Lower leg skin (tissue), 3 donors: Measurements from ENCODE around the gene ZBED4.

Experiments used
- POLR2A ChIP-seq, 2 donors: fragments of 450-650 bp; IDR thresholded peaks; one replicate each; pipeline ENCODE4 v1.6.1; 2016 to 2017; ENCODE audit warnings: antibody characterized with exemption in 2 of 2, mild to moderate bottlenecking in 1 of 2, moderate library complexity in 1 of 2
- TF ChIP-seq, protein P1 (sequence below), 3 donors: fragments of 450-650 bp; IDR thresholded peaks; one replicate each; pipeline ENCODE4 v1.5.1; 2016; ENCODE audit warnings: antibody characterized with exemption in 3 of 3, mild to moderate bottlenecking in 3 of 3, moderate library complexity in 2 of 3

DNA sequence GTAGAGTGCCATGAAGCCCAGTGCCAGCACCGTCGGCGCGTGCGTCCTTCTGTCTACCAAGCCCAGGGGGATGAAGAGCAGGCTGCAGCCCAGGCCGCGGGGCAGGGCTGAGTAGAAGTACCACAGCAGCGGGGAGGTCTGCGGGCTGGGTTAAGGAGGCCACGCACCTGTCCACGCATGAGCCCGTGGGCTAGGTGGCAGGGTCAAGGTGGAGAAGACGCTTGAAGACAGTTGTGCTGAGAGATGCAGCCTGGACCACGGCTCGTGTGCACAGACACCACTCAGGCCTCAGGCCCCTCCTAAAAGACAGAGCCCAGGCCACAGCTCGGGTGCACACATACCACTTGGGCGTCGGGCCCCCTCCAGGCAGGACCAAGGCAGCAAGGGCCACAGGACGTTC is 54.2 kb downstream of the ZBED4 start:
- TF ChIP-seq POLR2A (IDR thresholded peaks at IDR 0.05): no peak
- TF ChIP-seq, protein P1, sequence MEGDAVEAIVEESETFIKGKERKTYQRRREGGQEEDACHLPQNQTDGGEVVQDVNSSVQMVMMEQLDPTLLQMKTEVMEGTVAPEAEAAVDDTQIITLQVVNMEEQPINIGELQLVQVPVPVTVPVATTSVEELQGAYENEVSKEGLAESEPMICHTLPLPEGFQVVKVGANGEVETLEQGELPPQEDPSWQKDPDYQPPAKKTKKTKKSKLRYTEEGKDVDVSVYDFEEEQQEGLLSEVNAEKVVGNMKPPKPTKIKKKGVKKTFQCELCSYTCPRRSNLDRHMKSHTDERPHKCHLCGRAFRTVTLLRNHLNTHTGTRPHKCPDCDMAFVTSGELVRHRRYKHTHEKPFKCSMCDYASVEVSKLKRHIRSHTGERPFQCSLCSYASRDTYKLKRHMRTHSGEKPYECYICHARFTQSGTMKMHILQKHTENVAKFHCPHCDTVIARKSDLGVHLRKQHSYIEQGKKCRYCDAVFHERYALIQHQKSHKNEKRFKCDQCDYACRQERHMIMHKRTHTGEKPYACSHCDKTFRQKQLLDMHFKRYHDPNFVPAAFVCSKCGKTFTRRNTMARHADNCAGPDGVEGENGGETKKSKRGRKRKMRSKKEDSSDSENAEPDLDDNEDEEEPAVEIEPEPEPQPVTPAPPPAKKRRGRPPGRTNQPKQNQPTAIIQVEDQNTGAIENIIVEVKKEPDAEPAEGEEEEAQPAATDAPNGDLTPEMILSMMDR (IDR thresholded peaks at IDR 0.05): no peak
